ENCODE measurements around the gene C1orf159.

GRCh38 chr1:1121611-1122077 lies 5.8 kb upstream of the C1orf159 start:
- TF ChIP-seq EP300 (IDR thresholded peaks at IDR 0.05; ENCODE audit: borderline replicate concordance in 1 of 2, low read depth in 2 of 2, low read length in 2 of 2), result no peak
- no peak for TF ChIP-seq JUND (IDR thresholded peaks at IDR 0.05; ENCODE audit: low read length)
- TF ChIP-seq TAF1 (IDR thresholded peaks at IDR 0.05; ENCODE audit: low read depth, low read length), result no peak
- no peak for TF ChIP-seq CTCF (IDR thresholded peaks at IDR 0.05; ENCODE audit: control extremely low read depth in 1 of 3, insufficient read depth in 1 of 3, low read depth in 1 of 3, low read length in 3 of 3)
- no peak for TF ChIP-seq ATF3 (IDR thresholded peaks at IDR 0.05; ENCODE audit: insufficient read depth, low read depth, low read length)
- TF ChIP-seq RAD21 (IDR thresholded peaks at IDR 0.05 in 1 of 2, conservative IDR thresholded peaks at IDR 0.05 in 1 of 2; ENCODE audit: low read depth in 2 of 2, low read length in 2 of 2), result no peak
- TF ChIP-seq SIN3A (conservative IDR thresholded peaks at IDR 0.05 in 1 of 2, IDR thresholded peaks at IDR 0.05 in 1 of 2; ENCODE audit: low read depth in 1 of 2, low read length in 2 of 2), result no peak
- no peak for TF ChIP-seq POLR2A (IDR thresholded peaks at IDR 0.05; ENCODE audit: control extremely low read depth in 1 of 2, low read depth in 2 of 2, low read length in 2 of 2)
- TF ChIP-seq SRF (IDR thresholded peaks at IDR 0.05; ENCODE audit: low read depth, low read length), result no peak
- TF ChIP-seq RXRA (IDR thresholded peaks at IDR 0.05; ENCODE audit: insufficient read depth, low read depth, low read length), result no peak
- TF ChIP-seq RNF2 (IDR thresholded peaks at IDR 0.05; ENCODE audit: borderline replicate concordance, low read depth, low read length, missing control alignments, poor library complexity, severe bottlenecking), result no peak

Measured in H1 (cell line).